PC-9 (cell line): ENCODE results near the gene CFAP410. TPM values are rescaled to one million over a fixed set of nuclear protein-coding genes. Genes with fewer than 3 reads are reported as not detected.

Experiments used
- BruUV-seq: library from RNA; stranded (reverse); fragments of 400-500 nt; replicated peaks from 2 replicates; lab custom pipeline; 2021; lab: Mats Ljungman, UMichigan
- CTCF ChIA-PET: fragments of 300-600 bp; sonication (Branson Sonifier 250); formaldehyde crosslinking; loops from one replicate; lab custom pipeline; 2022; ENCODE audit warnings: antibody characterized with exemption; lab: Charles Lee
- POLR2A ChIA-PET: fragments of 300-600 bp; sonication (Branson Sonifier 250); formaldehyde crosslinking; loops from one replicate; lab custom pipeline; 2022; ENCODE audit warnings: antibody characterized with exemption; ENCODE audit not compliant: unreplicated experiment; lab: Charles Lee
- DNase-seq, 2 experiments: peaks; one replicate each; pipeline versions ENCODE4 v3.0.0 to v3.0.0-alpha.2; 2015 to 2022; ENCODE audit warnings: mixed read lengths in 1 of 2
- H2AFZ ChIP-seq: fragments of 200-600 bp; sonication (generic); 2 replicates; pipeline ENCODE4 v1.8.1; 2017; ENCODE audit warnings: antibody characterized with exemption
- H3F3A ChIP-seq: fragments of 200-600 bp; sonication (generic); 2 replicates; pipeline ENCODE4 v1.8.1; 2017; ENCODE audit warnings: antibody characterized with exemption, mild to moderate bottlenecking, low read depth; ENCODE audit not compliant: insufficient read depth
- H3K27ac ChIP-seq: fragments of 200-600 bp; sonication (generic); 2 replicates; pipeline ENCODE4 v1.6.1; 2016; ENCODE audit warnings: mixed run types
- H3K27me3 ChIP-seq: fragments of 200-600 bp; sonication (generic); 2 replicates; pipeline ENCODE4 v1.6.1; 2016; ENCODE audit warnings: low read depth, mixed run types; ENCODE audit not compliant: insufficient read depth
- H3K36me3 ChIP-seq: fragments of 200-600 bp; sonication (generic); 2 replicates; pipeline ENCODE4 v1.6.1; 2016; ENCODE audit warnings: low read depth, mixed run types
- H3K4me1 ChIP-seq: fragments of 200-600 bp; sonication (generic); replicated peaks from 2 replicates; pipeline ENCODE4 v1.6.1; 2016; ENCODE audit warnings: mixed run types; ENCODE audit not compliant: insufficient read depth
- H3K4me2 ChIP-seq: fragments of 200-600 bp; sonication (generic); 2 replicates; pipeline ENCODE4 v1.6.1; 2017; ENCODE audit warnings: mixed run types
- H3K4me3 ChIP-seq: fragments of 200-600 bp; sonication (generic); 2 replicates; pipeline ENCODE4 v1.6.1; 2016; ENCODE audit warnings: mixed run types
- H3K79me2 ChIP-seq: fragments of 200-600 bp; sonication (generic); 2 replicates; pipeline ENCODE4 v1.6.1; 2017; ENCODE audit warnings: low read depth, mixed run types
- H3K9me2 ChIP-seq: fragments of 200-600 bp; sonication (generic); 2 replicates; pipeline ENCODE4 v1.8.1; 2017; ENCODE audit warnings: mild to moderate bottlenecking; ENCODE audit not compliant: insufficient read depth
- H3K9me3 ChIP-seq: fragments of 200-600 bp; sonication (generic); 2 replicates; pipeline ENCODE4 v1.8.1; 2016; ENCODE audit warnings: low read depth; ENCODE audit not compliant: insufficient read depth
- H4K20me1 ChIP-seq: fragments of 200-600 bp; sonication (generic); 2 replicates; pipeline ENCODE4 v1.8.1; 2017; ENCODE audit not compliant: insufficient read depth
- CTCF ChIP-seq: fragments of 200-600 bp; sonication (generic); conservative IDR thresholded peaks from 2 replicates; pipeline ENCODE4 v1.6.1; 2017; ENCODE audit warnings: mixed run types, antibody characterized with exemption, mild to moderate bottlenecking, moderate library complexity
- EZH2 ChIP-seq: fragments of 200-600 bp; sonication (generic); IDR thresholded peaks from 2 replicates; pipeline ENCODE4 v1.8.0; 2017; ENCODE audit warnings: antibody characterized with exemption, low read depth
- intact Hi-C: fragments of 100-400 bp; cut with micrococcal nuclease; formaldehyde crosslinking; loops from one replicate; pipeline ENCODE4 v1.10.0; 2022; ENCODE audit not compliant: unreplicated experiment
- total RNA-seq: library from RNA; stranded (reverse); gene quantifications from 2 replicates; pipeline ENCODE4 v1.2.3, GENCODE V29; 2021

CFAP410 gene
- total RNA-seq, 1 experiment from 2014 or later, result 12.5 TPM

- no peak for DNase-seq
- H3K4me2 ChIP-seq, result no peak overlapping the region
- H3K9me3 ChIP-seq, result no peaks in the 10 kb centered on the region
- POLR2A ChIA-PET, result no interaction called here
- no peak overlapping the region for H3K27ac ChIP-seq
- H3K4me1 ChIP-seq, result 0 out of 2 replicates have a peak, but pooled peaks cover 6% of the 10 kb centered on the region
- no peak overlapping the region for H2AFZ ChIP-seq
- peaks cover 10% of the 10 kb centered on the region; the same call in 1 of the 2 replicates for H3K79me2 ChIP-seq
- no peak for TF ChIP-seq CTCF
- no peak for TF ChIP-seq EZH2
- peaks cover 5% of the 10 kb centered on the region; the same call in 1 of the 2 replicates for H3F3A ChIP-seq
- intact Hi-C loops, result no loop called here
- H3K36me3 ChIP-seq, result no peaks in the 10 kb centered on the region
- H3K27me3 ChIP-seq, result no peaks in the 10 kb centered on the region
- no peak overlapping the region for H3K4me3 ChIP-seq
- H3K9me2 ChIP-seq, result no peaks in the 10 kb centered on the region
- H4K20me1 ChIP-seq, result peaks cover 22% of the 10 kb centered on the region
- CTCF ChIA-PET, result no interaction called here
- no TSS peak for BruUV-seq
Measured at GRCh38 chr21:44305691-44306090, 33.5 kb downstream of the CFAP410 start.

- Histone ChIP-seq H3K4me1 (0 out of 2 replicates have a peak, but pooled peaks cover 6% of the 10 kb centered on the region), H3K4me2 (no peak overlapping the region), H2AFZ (no peak overlapping the region), H3F3A (peaks cover 5% of the 10 kb centered on the region; the same call in 1 of the 2 replicates), H3K27me3 (no peaks in the 10 kb centered on the region), H3K27ac (no peak overlapping the region), H3K4me3 (no peak overlapping the region), H3K9me3 (no peaks in the 10 kb centered on the region), H3K9me2 (no peaks in the 10 kb centered on the region), H3K36me3 (no peaks in the 10 kb centered on the region), H3K79me2 (peaks cover 10% of the 10 kb centered on the region; the same call in 1 of the 2 replicates), H4K20me1 (peaks cover 22% of the 10 kb centered on the region)
- CTCF ChIA-PET, result no interaction called here
- POLR2A ChIA-PET, result no interaction called here
- no peak for DNase-seq
- no peak for TF ChIP-seq EZH2
- peak; percentile 62 for TF ChIP-seq CTCF
- no TSS peak for BruUV-seq
- intact Hi-C loops, result no loop called here
Measured at GRCh38 chr21:44304877-44305293, 34.3 kb downstream of the CFAP410 start.

GRCh38 chr21:44304011-44304616 lies 35.1 kb downstream of the CFAP410 start:
- Histone ChIP-seq H3K9me2 (no peaks in the 10 kb centered on the region), H4K20me1 (peaks cover 22% of the 10 kb centered on the region), H2AFZ (no peak overlapping the region), H3K4me1 (0 out of 2 replicates have a peak, but pooled peaks cover 6% of the 10 kb centered on the region), H3K4me2 (no peak overlapping the region), H3F3A (peaks cover 5% of the 10 kb centered on the region; the same call in 1 of the 2 replicates), H3K79me2 (peaks cover 10% of the 10 kb centered on the region; the same call in 1 of the 2 replicates), H3K4me3 (no peak overlapping the region), H3K27ac (no peak overlapping the region), H3K36me3 (no peaks in the 10 kb centered on the region), H3K27me3 (no peaks in the 10 kb centered on the region), H3K9me3 (no peaks in the 10 kb centered on the region)
- ChIA-PET POLR2A (no interaction called here), CTCF (no interaction called here)
- no peak for DNase-seq
- TF ChIP-seq EZH2 (no peak), CTCF (no peak)
- intact Hi-C loops, result no loop called here
- no TSS peak for BruUV-seq
